HK-2 (cell line): ENCODE data around the gene ACAP3.
"Not testable (repeated sequence)": the region's sequence is repeated elsewhere in the genome, so short reads cannot be mapped to it uniquely, and the experiment has no call there.

Experiments
- DNase-seq: peaks from one replicate; pipeline ENCODE4 v3.0.0-alpha.2; 2018; ENCODE audit not compliant: unreplicated experiment

The ACAP3 gene

GRCh38 chr1:1264868-1265272, 42.9 kb downstream of the ACAP3 start:
- peak; percentile 82 for DNase-seq

- no peak for DNase-seq
Observed at GRCh38 chr1:1264026-1264425, 43.7 kb downstream of the ACAP3 start.

GRCh38 chr1:1262758-1263157, 45.0 kb downstream of the ACAP3 start:
- no peak for DNase-seq

- DNase-seq: no peak
Observed at GRCh38 chr1:1262071-1262470, 45.7 kb downstream of the ACAP3 start.

- DNase-seq: no peak
Observed at GRCh38 chr1:1260843-1261560, 46.7 kb downstream of the ACAP3 start.

- DNase-seq: no peak
Observed at GRCh38 chr1:1259951-1260600, 47.7 kb downstream of the ACAP3 start.

GRCh38 chr1:1259540-1259939, 48.2 kb downstream of the ACAP3 start:
- no peak for DNase-seq

- DNase-seq: no peak
Observed at GRCh38 chr1:1259119-1259488, 48.6 kb downstream of the ACAP3 start.

GRCh38 chr1:1256956-1257871, 50.5 kb downstream of the ACAP3 start:
- DNase-seq: no peak

- DNase-seq: no peak
Observed at GRCh38 chr1:1255611-1256010, 52.1 kb downstream of the ACAP3 start.

GRCh38 chr1:1255078-1255477, 52.7 kb downstream of the ACAP3 start:
- DNase-seq: no peak

- DNase-seq: no peak
Observed at GRCh38 chr1:1254667-1254998, 53.1 kb downstream of the ACAP3 start.

- no peak for DNase-seq
Observed at GRCh38 chr1:1253972-1254666, 53.6 kb downstream of the ACAP3 start.

GRCh38 chr1:1253314-1253713, 54.4 kb downstream of the ACAP3 start:
- DNase-seq: no peak

GRCh38 chr1:1250786-1251284, 56.9 kb downstream of the ACAP3 start:
- no peak for DNase-seq

- not testable (repeated sequence) for DNase-seq
Observed at GRCh38 chr1:1248009-1248913, 59.5 kb downstream of the ACAP3 start.

GRCh38 chr1:1247341-1247913, 60.3 kb downstream of the ACAP3 start:
- no peak for DNase-seq

GRCh38 chr1:1246577-1247340, 61.0 kb downstream of the ACAP3 start, which contains the start of gene C1QTNF12:
Gene C1QTNF12, minus strand, starts transcription at chr1:1246722. Its CDS starts 32 bp downstream, at chr1:1246690.
- no peak for DNase-seq

GRCh38 chr1:1245817-1246576, 61.7 kb downstream of the ACAP3 start:
- no peak for DNase-seq
